Lower lobe of right lung (tissue), 2 donors: ENCODE results near the gene HHIP. TPM values are rescaled to one million over a fixed set of nuclear protein-coding genes. Genes with fewer than 3 reads are reported as not detected.

Experiments
- ATAC-seq, 2 donors: fragments of 200-7000 bp; cut with Tn5 transposase; one replicate each; pipeline ENCODE4 v1.9.1; 2020 to 2022; ENCODE audit warnings: mild to moderate bottlenecking in 2 of 2, moderate library complexity in 2 of 2
- DNase-seq: peaks from one replicate; pipeline ENCODE4 v3.0.0-alpha.2; 2020
- H3K27ac ChIP-seq: fragments of 200-600 bp; one replicate; pipeline ENCODE4 v1.8.0; 2022
- H3K27me3 ChIP-seq: fragments of 200-600 bp; one replicate; pipeline ENCODE4 v1.8.0; 2022; ENCODE audit warnings: low read depth
- H3K36me3 ChIP-seq: fragments of 200-600 bp; one replicate; pipeline ENCODE4 v1.8.0; 2022; ENCODE audit warnings: mild to moderate bottlenecking
- H3K4me1 ChIP-seq: fragments of 200-600 bp; one replicate; pipeline ENCODE4 v1.8.0; 2022
- H3K4me3 ChIP-seq: fragments of 200-600 bp; one replicate; pipeline ENCODE4 v1.8.0; 2022; ENCODE audit warnings: mild to moderate bottlenecking
- H3K9me3 ChIP-seq: fragments of 200-600 bp; one replicate; pipeline ENCODE4 v1.8.0; 2022
- CTCF ChIP-seq: fragments of 200-600 bp; IDR thresholded peaks from one replicate; pipeline ENCODE4 v1.8.0; 2022; ENCODE audit warnings: antibody characterized with exemption, mild to moderate bottlenecking
- intact Hi-C: fragments of 100-400 bp; cut with DNase I; formaldehyde crosslinking; loops from one replicate; pipeline ENCODE4 v1.11.0; 2022
- total RNA-seq: library from RNA; stranded (reverse); fragmentation: NEBNext Ultra II Directional; extraction: Animal tissue kit (Norgen Biotek cat#: 25700); gene quantifications from one replicate; pipeline ENCODE4 v1.2.1, GENCODE V29; 2021
- donor health status: DM: no; HTN: yes; CAD: no; lungs with severe emphysema.

HHIP gene
- total RNA-seq, 1 donor from 2014 or later, result 172 TPM

GRCh38 chr4:144649646-144650045 lies 3.7 kb downstream of the HHIP start:
- H3K27me3 ChIP-seq, result peaks cover 43% of the 10 kb centered on the region
- no peak for ATAC-seq

GRCh38 chr4:144650311-144651005 lies 4.5 kb downstream of the HHIP start:
- intact Hi-C loops, result no loop called here

More at GRCh38 chr4:144649646-144650045, 3.7 kb downstream of the HHIP start:
- Histone ChIP-seq H3K4me3 (peak overlapping the region; percentile 55), H3K9me3 (no peaks in the 10 kb centered on the region), H3K27ac (no peak overlapping the region), H3K4me1 (peaks cover 13% of the 10 kb centered on the region), H3K36me3 (no peaks in the 10 kb centered on the region)
- no peak for DNase-seq
- TF ChIP-seq CTCF, result no peak
- intact Hi-C loops, result no loop called here

GRCh38 chr4:144653781-144654545 lies 8.0 kb downstream of the HHIP start:
- no peak for ATAC-seq
- H3K4me3 ChIP-seq, result no peak overlapping the region
- no peaks in the 10 kb centered on the region for H3K9me3 ChIP-seq
- no peak for TF ChIP-seq CTCF
- no peak for DNase-seq
- intact Hi-C loops, result no loop called here
- H3K36me3 ChIP-seq, result no peaks in the 10 kb centered on the region
- peaks cover 7% of the 10 kb centered on the region for H3K27me3 ChIP-seq
- H3K4me1 ChIP-seq, result no peaks in the 10 kb centered on the region
- H3K27ac ChIP-seq, result no peak overlapping the region

More at GRCh38 chr4:144650311-144651005, 4.5 kb downstream of the HHIP start:
- no peak for TF ChIP-seq CTCF
- DNase-seq, result no peak
- Histone ChIP-seq H3K4me1 (peaks cover 13% of the 10 kb centered on the region), H3K27ac (no peak overlapping the region), H3K4me3 (peak overlapping the region; percentile 55), H3K27me3 (peaks cover 35% of the 10 kb centered on the region), H3K9me3 (no peaks in the 10 kb centered on the region), H3K36me3 (no peaks in the 10 kb centered on the region)
- ATAC-seq, result no peak

GRCh38 chr4:144655491-144655890 lies 9.5 kb downstream of the HHIP start:
- DNase-seq, result no peak
- no peak for TF ChIP-seq CTCF
- H3K27me3 ChIP-seq, result no peaks in the 10 kb centered on the region
- no peaks in the 10 kb centered on the region for H3K4me1 ChIP-seq
- H3K9me3 ChIP-seq, result no peaks in the 10 kb centered on the region
- ATAC-seq, result no peak
- no peak overlapping the region for H3K4me3 ChIP-seq
- intact Hi-C loops, result no loop called here
- H3K36me3 ChIP-seq, result no peaks in the 10 kb centered on the region
- no peak overlapping the region for H3K27ac ChIP-seq

GRCh38 chr4:144656850-144657249 lies 10.9 kb downstream of the HHIP start:
- H3K9me3 ChIP-seq, result no peaks in the 10 kb centered on the region
- no peak overlapping the region for H3K4me3 ChIP-seq
- intact Hi-C loops, result no loop called here
- no peak for ATAC-seq
- no peak for DNase-seq
- H3K27ac ChIP-seq, result no peak overlapping the region
- H3K4me1 ChIP-seq, result no peaks in the 10 kb centered on the region
- H3K27me3 ChIP-seq, result no peaks in the 10 kb centered on the region
- H3K36me3 ChIP-seq, result no peaks in the 10 kb centered on the region
- no peak for TF ChIP-seq CTCF
